Activated CD8-positive, alpha-beta memory T cell treated with anti-CD3 and anti-CD28 coated beads for 24 hours (primary cell): Measurements from ENCODE around the gene PRSS23.

Source experiments
- DNase-seq: peaks from one replicate; pipeline ENCODE4 v3.0.0-alpha.2; 2020

PRSS23 gene

DNA sequence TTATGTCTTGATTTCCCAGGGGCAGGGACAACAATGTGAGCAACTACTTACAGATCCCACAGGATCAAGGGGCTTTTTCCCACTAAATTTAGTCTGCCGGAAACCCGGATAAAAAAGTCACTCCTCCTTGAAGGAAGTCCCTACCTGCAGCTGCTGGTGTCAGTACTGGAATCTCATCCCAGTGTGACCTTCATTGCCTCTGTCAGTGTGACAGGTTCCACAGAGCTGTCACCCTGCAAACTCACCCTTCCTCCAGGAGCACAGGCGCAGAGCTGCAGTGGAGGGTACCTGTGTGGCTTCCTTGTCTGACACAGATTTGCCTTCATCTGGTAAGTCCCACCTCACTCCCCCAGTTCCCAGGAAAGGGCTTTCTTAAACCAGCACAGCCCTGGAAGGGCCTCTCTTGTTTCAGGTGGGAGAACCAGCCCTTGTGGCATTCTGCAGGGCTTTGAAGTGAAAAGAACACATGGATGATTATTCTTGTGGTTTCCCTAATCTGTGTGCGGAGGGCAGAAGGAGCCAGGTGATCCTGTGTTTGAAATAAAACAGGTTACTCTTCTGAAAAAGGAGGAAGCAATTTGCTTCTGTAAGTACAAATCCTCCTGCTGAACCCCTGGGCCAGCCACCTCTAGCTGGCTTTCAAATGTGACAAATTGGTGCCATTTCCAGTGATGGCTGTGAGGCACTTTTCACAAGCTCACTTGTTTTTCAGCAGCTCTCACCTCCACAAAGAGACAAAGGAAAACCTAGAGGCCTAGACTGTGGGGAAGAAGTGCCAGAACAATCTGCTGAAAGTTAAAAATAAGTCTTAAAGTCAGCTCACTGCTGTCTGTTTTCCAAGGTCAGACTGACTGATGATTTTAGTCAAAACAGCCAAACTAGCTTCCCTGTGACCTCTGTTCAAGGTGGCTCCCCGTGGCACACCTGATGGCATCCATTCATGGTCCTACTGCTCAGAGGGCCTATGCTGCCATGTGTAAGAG is 9.2 kb upstream of the PRSS23 start:
- DNase-seq: no peak

DNA sequence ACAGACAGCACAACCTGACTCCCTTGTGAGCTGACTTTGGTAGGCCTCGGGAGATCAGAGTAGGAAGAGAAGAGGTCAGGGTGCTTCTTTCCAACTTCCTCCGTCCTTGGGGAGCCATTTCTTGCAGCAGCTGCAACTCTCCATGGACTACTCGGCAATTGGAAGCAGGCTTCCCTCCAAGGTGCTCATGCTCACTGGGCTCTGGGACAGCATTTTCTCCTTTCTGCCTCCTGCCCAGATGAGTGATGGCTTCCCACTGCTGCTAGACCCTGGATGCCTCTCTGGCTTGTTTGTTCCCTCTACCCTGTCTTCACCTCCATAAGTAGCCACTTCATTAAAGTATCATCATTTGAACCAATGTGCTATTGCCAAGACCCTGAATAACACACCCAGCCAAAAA is 8.2 kb upstream of the PRSS23 start:
- DNase-seq: no peak

DNA sequence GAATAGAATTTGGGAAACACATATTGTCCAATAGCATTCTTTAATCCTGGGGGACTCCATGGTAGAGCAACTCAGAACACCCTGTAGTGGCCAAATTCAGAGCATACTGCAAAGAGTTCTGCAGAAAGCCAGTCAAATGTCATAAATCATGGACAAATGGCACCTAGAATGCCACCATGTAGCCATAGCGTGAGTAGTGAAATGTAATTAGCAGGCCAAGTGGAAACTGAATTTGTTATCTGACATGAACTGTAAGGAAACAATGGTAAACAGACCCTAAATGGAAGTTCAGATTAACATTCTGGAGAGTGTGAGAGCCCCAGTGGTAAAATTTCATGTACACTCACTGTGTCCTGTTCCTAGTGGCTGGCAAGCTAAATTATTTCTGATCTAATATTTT is 7.0 kb upstream of the PRSS23 start:
- DNase-seq: no peak

DNA sequence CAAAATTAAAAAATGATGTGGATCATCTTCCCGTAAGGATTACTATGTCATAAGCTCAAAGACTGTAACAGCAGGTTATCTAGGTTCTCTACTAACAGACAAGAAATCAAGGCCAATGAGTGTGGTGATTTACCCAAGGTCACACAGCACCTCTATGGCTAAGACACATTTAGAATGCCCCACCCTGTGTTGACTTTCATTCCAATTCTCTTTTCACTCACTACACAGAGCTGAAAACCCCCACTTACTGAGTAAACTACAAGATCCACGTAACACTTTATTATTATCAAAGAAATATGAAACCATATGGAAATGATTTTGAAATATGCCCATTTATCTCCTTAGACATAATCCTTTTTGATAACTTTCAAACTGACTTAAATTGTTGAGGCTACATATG is 4.8 kb upstream of the PRSS23 start:
- DNase-seq: no peak

DNA sequence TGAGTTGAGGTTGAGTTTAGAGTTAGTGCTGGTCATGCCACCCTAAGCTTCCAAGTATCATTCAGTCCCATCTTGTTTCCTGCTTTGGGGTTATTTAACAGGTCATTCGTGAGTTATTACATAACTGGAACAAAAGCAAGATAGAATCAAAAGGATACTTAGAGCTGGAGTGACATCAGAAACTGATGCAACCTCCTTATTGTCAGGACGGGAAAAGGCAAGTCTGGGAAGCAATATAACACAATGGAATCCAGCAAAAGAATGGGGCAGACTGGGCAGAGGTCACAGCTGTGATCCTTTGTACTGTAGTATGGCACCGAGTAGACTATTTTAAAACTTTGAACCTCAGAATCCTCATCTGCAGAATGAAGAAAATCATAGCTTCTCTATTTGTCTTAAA is 4.4 kb upstream of the PRSS23 start:
- no peak for DNase-seq

DNA sequence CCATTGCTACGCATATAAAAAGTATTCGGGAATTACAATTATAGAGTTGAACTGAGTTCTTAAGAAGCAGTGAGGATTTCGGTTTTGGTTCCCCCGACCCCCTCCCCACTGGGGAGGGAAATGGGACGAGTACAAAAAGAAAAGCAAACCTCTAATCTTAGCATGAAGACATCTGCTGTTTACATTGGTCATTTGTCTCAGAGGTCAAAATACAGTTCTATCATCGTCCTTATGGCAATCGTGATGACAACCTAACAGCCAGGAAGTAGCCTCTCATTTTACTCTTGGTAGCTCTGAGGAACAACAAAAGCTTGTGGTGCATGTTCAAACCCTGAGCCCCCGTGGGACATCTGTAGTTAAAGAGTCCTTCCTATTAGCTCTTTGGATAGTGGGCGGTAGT is 3.2 kb upstream of the PRSS23 start:
- no peak for DNase-seq

DNA sequence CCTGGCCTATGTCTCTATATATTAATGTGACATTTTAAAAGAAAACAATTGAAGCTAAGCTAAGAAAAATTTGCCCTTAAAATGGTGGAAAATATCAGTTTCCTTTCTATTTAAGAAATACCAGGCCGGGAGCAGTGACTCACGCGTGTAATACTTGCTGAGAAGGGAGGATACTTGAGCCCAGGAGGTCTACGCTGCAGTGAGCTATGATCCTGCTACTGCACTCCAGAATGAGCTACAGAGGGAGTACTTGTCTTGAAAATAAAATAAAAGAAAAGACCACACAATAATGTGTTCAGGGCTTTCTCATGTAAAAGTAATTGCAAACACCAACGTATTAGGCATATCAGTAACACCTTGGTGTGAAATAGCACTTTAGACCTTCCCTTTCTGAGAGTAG is 1.4 kb upstream of the PRSS23 start:
- no peak for DNase-seq

DNA sequence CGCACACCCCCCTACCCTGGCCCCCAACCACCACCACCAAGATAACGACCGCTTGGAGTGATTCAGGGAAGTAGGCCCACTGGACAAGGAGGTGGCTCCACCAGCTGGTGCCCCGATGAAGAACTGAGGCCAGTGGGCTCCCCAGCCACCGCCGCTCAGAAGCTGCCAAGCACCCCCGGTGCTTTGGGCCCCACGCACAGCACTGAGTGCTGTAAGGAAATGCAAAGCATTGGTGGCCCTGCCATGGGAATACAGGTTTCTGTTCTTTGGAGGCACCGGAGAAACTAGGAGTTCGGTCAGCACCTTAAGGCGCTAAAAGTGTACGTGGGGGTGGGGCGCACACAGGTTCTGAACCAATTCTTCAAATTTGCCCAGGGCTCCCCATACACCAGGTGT is 664 bp upstream of the PRSS23 start:
- no peak for DNase-seq

DNA sequence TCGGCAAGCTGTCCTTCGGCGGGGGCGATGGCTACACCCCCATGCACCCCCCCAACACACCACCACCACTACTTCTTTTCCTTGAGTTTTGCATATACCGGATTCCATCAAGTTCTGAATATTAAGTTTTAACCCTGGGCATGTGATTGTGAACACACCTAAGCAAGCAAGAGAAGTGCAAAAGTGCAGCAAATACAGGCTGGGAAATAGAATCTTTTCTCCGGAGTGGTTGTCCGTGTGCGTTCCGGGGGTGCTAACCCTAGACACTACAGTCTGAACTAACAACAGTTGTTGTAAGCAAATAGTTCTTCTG is 574 bp downstream of the PRSS23 start:
- no peak for DNase-seq

DNA sequence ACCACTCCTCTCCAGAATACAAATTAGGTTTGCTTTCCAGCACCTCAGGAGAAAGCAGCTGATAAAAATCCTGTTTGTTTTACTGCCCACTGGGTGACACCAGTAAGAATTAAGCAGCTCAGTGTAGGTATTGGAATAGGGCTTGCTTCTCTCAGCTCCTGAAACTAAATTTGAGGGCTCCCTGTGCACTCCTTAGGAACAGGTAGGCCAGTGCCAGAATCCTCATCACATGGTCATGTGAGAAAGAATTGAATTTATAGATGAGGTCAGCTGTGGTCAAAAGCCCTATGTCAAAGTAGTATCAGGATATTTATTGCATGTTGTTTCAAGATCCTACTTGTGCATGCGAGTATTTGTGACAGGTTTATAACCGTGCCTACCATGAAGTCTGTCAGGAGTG is 1.0 kb downstream of the PRSS23 start:
- no peak for DNase-seq

DNA sequence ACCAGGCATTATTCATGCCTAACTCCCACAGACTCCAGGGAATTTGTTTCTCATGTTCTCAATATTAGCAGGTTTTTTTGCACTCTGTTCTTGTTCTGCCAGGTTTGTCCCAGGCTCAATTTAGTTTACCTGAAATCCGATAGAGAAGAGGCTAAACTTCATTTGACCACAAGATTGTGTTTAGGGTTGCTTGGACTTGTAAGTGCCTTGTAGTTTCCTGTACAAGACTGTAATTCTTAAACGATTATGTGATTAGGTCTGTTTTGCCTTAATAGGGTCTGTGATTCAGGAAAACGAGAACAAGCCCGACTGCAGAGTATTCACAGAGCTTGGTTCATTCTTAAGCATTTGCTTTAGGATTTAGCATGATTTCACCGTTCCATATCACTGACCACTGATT is 1.8 kb downstream of the PRSS23 start:
- no peak for DNase-seq

DNA sequence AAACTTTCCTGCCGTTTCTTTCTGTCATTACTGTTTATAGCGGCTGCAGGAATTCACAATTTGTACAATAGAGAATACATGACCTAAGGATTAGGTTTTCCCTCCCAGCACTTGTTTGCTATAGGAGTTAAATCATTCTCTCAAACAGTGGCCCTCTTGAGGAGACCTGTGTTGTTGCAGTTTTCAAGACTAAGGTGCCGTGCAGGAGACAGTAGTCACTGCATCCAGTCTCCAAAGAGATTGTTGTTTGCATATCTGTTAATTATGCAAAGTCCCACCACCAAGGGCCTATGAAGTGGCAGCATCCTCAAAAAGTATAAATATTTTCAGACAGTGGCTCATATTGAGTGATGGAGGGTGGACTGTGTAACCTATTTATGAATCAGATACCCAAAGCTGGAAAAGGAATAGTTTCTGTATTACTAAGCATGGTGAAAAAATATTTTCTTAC is 2.3 kb downstream of the PRSS23 start:
- no peak for DNase-seq

DNA sequence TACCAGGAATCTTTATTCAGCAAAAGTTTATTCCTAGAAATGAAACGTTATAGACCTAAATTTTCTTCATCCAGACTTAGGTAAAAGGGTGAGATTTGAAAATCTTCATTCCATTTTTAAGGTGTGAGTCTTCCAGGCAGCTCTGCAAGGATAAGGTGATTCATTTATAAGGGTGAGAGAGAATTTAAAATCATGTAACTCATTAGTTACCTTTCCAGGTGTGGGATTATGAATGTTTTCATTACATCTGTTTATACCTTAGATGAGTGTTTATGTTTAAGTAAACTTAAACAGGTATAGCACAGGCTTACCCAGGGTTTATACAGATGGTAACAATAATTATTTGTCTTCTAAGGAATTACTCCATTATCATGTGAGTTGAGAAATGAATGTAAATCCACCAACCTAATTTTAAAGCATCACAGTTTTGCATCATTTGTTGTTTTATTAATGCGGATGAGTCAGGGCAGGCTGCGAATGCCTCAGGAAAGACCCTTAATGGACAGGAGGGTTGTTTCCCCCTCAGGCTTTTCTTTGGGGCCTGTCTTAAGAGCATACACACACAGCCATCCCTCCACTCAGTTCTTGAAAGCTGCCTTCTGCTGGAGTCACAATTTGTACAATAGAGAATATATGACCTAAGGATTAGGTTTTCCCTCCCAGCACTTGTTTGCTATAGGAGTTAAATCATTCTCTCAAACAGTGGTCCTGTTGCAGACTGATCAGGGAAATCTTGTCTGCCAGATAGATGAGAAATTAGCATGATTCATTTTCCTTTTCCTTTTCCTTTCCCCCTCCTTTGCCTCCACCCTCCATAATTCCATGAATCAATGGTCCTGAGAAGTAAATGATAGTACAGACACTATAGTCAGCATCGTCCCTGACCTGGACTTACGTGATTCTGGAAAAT is 3.0 kb downstream of the PRSS23 start:
- DNase-seq: no peak

DNA sequence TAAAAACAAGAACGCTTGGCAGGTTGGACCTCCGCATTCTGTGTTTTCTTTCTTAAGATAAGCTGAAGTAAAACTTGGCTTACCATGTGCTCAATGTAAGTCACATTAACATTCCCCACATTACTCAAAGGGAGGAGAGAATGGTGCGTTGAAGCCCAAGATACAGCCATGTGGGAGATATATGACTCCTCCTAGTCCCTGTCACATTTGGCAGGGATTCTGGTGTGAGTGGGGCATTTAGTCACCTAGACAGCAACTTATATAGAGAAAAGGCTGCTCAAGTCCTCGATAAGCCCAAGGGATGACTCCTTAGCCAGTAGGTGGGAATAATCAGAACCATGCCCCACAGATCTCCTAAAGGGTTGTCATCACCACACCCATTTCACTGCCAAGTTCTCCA is 4.6 kb downstream of the PRSS23 start:
- DNase-seq: no peak

DNA sequence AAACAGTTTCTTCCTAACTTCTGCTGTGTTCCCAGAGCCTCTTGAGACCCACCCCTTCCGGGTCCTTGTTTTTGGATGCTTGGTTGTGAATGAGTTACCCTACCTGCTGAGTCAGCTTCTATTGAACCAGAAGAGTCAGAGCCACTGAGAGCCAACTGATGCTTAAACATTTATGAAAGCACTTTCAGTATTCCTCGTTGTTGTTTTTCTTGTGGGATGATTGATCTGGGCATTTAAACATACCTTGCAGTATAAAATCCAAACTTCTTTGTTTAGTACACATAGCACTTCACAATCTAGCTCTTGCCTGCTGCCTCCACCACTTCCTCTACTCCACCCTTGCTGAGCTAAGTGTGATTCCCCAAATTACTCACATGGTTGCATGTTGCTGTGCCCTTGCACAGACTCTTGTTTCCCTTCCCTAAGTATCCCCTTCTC is 5.5 kb downstream of the PRSS23 start:
- DNase-seq: no peak

DNA sequence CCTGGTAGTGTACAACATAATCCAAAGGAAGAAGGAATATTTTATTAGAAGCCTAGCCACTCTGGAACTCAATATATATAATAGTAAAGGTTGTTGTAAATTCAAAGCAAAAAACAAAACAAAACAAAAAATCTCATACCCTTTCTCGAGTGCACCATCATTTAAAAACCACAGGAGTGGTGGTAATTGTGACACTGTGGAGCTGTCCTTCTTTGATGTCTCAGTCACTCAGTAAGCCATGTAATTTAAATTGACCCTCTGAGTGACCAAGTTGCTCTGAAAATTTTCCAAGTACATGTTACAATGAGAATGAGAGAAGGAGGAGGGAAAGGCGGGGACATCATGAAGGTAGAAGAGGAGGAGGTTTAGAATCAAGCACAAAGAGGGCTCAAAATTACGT is 6.6 kb downstream of the PRSS23 start:
- no peak for DNase-seq

DNA sequence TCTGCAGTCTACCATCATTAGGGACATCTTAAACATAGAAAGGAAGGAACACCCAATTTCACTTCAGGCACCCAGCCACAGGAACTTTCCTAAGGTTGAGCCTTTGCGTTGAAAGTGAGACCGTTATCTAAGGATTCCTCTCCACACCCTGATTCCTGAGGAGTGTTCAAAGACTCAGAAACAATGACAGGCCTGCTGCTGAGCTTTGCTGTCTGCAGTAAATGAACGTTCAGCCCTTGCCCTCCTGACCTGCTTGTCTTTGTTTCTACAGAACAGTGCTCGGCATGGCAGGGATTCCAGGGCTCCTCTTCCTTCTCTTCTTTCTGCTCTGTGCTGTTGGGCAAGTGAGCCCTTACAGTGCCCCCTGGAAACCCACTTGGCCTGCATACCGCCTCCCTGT is 7.0 kb downstream of the PRSS23 start:
- DNase-seq: no peak

DNA sequence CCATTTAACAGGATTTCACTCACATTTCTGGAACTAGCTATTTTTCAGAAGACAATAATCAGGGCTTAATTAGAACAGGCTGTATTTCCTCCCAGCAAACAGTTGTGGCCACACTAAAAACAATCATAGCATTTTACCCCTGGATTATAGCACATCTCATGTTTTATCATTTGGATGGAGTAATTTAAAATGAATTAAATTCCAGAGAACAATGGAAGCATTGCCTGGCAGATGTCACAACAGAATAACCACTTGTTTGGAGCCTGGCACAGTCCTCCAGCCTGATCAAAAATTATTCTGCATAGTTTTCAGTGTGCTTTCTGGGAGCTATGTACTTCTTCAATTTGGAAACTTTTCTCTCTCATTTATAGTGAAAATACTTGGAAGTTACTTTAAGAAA is 9.2 kb downstream of the PRSS23 start:
- DNase-seq: no peak

DNA sequence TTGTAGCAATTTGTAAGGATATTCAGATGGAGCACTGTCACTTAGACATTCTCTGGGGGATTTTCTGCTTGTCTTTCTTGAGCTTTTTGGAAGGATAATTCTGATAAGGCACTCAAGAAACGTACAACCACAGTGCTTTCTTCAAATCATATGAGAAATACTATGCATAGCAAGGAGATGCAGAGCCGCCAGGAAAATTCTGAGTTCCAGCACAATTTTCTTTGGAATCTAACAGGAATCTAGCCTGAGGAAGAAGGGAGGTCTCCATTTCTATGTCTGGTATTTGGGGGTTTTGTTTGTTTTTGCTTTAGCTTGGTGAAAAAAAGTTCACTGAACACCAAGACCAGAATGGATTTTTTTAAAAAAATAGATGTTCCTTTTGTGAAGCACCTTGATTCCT is 9.9 kb downstream of the PRSS23 start:
- no peak for DNase-seq

DNA sequence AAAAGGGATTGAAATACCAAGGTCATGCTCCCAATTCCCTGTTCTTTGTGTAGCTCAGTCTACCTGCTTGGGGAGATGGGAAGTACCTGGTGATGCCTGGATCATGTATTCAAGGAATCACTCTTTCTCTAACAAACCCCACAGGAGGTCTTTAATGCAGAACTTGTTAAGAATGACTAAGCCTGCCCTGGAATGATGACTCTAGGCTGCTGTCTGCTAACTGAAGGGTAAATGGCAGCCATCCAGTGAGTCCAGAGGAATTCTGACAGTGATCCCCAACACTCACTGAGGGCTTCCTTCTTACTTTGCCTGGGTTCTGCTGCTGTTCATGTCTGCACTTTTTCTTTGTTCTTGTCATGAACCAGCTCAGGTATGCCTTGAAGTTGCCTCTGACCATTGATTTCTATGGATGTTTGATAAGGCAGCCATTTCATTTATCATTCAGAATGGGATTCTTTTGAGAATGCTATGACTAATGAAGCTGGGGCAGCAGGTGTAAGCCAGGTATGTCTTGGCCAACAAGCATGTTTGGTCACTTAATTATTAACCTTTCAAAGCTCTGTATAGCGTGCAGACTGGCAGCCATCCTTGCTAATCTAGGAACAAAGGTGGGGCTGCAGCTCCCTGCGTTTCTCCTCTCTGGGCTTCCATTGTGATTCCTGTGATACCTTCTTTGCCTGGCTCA is 11.4 kb downstream of the PRSS23 start:
- no peak for DNase-seq

DNA sequence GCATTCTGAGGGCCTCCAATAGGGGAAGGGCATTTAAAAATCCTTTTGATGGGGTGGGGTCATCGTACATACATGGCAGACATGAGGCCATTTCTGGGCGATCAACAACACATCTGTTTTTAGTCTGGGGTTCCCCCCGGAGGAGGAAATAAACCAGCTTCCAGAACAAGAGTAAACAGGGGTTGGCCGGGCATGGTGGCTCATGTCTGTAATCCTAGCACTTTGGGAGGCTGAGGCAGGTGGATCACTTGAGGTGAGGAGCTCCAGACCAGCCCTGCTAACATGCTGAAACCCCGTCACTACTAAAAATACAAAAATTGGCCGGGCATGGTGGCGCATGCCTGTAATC is 12.0 kb downstream of the PRSS23 start:
- DNase-seq: no peak

DNA sequence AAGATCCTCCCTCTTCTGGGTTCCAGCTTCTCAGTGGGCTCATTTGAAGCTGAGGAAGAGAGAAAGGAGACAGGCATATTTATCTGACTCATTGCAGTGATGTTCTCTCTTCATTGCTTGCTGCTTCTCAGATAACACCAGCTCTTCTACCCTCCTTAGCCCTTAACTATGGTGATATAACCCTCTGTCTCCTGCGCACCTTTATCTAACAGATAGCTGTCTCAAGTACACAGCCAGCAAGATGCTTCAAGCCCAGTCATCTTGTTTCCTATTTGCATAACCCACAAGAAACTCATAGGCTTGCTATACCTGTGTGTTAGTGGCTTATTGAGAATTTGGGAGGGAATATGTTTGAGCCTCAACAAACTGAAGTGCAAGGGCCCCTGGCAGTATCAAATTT is 12.6 kb downstream of the PRSS23 start:
- no peak for DNase-seq

DNA sequence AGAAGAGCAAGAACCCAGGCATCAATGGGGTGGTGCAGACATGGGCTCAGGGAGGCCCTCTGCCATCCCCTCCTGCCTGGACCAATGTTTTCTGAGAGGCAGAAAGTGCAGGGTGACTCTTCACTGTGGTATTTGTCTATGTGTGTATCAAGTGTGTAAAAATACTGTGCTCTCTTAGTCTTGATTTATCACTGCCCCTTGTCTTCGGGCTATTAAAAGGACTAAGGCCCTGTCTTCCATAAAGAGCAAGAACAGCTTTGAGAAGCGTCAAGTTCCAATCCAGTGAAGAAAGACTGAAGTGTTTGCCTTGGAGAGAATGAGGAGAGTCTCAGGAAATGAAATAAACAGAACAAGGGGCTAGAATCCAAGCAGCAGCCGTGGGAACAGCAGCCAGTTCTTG is 14.4 kb downstream of the PRSS23 start:
- no peak for DNase-seq

DNA sequence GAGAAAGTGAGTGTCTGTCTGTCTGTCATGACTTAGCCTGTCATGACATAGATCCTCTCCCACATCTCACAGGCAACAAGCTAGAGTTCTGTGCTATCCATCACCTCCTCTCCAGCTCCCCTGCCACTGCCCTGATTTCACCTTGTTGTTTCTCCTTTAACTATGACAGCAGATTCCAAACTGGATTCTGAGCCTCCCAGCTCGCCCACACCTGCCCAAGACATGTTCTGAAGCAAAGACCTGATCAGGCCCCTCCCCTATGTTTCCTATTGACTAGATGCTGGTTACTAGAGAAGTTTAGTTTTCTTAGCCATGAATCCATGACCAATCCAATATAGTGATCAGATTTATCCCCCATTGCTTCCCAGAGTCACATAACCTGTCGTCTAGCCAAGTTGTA is 15.4 kb downstream of the PRSS23 start:
- no peak for DNase-seq
